ENCODE data around the gene ALKBH5.

DNA sequence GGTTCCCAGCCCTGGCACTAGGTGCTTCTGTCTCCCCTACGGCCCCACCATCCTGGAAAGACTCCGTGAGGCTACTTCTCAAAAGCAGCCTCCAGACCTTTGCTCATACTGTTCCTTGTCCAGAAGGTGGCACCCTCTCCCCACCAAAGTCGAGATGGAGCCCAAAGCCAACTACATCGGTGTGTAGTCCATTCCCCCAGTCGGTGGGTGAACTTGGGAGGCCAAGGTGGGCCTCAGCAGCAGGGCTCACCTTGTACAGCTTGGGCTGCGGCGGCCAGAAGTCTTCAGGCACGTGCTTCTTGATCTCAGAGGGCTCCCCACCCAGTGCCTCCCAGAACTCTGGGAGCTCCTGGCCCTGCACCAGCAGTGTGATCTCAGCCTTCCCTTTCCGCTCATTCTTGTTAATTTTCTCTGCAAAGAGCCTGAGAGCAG lies 64.7 kb downstream of the ALKBH5 start:
- TF ChIP-seq ZNF274 (IDR thresholded peaks at IDR 0.05; ENCODE audit: low read depth, low read length) (no peak), SUZ12 (IDR thresholded peaks at IDR 0.05; ENCODE audit: extremely low read depth, insufficient read depth, insufficient read length) (no peak)
